Endothelial cell of umbilical vein (primary cell): Measurements from ENCODE around the gene TMEM151A.

Experiments used
- EZH2 ChIP-seq: IDR thresholded peaks from 2 replicates; pipeline ENCODE4 v1.6.1; 2012; ENCODE audit warnings: borderline replicate concordance, low read depth, mild to moderate bottlenecking, moderate library complexity, low read length, inconsistent platforms; ENCODE audit not compliant: severe bottlenecking
- MAX ChIP-seq: IDR thresholded peaks from 2 replicates; pipeline ENCODE4 v1.6.1; 2011; ENCODE audit not compliant: insufficient read depth, insufficient read length
- MYC ChIP-seq: IDR thresholded peaks from one replicate; pipeline ENCODE4 v1.6.1; 2011; ENCODE audit warnings: mild to moderate bottlenecking, low read depth, low read length

DNA sequence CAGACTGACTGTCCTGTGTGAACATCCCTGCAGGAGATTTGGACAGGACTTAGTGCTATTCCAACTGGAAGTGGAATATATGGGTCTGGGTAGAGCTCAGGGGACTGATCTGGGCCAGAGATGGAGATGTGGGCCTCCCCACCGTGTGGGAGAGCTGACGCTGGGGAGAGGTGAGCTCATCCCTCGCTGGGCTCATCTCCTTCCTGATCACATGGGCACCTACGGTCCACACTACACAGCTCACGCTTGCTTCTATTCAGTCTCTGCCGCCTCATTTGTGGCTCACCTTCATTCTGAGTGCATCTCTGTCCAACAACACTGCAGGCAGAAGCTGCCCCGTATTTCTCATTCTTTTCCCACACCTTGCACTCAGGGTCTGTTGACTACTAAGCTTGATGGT, 39.9 kb upstream of the TMEM151A start:
- no peak for TF ChIP-seq MYC
- TF ChIP-seq EZH2, result no peak
- no peak for TF ChIP-seq MAX
